ENCODE measurements around the gene CRYGN.
A peak's percentile ranks its signal among the peaks of the same experiment; 100 is the strongest.

The CRYGN gene

DNA sequence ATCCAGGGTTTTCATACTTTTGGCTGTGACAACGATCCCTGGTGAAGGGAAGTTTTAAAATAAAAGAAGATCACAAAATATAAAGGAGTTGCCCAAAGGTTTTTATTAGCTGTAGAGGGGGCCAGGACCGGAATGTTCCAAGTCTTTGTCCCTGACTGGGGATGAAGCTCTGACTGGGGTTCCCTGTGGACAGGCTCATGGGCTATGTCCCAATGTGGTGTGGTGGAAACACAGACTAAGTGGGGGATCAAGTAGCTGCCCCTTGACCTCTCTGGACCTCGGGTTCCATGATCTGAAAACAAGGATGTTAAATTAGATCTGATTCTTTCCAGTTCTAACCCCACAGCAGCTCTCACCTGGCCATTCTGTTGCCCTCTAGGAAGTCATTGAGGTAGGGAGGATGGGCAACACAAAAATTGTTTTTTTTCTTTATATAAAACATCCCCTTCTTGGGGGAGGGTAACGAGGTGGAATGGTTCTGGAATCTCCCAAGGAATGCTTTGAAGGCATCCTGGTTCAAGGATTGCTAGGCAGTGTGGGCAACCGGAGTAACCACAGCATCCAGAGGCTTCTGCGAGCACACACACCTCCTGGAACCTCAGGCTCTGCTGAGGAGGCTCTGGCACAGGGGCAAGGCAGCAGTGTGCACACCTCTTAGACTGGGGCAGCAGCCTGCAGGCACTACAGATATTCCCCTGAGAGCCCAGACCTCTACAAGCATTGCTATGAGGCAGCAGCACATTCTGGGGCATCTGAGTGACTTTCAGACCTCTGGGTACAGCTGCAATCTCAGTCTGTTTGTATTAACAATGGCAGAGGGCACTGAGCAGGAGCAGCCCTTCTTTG lies 21.4 kb upstream of the CRYGN start:
- Histone ChIP-seq H3K4me3 (ENCODE audit: low read depth in 1 of 5, low read length in 5 of 5) (peak overlapping the region in 1 of 5 donors; percentile 41), H3K9me3 (ENCODE audit: control insufficient read depth in 5 of 5, low read length in 5 of 5) (peaks cover 0 to 12% (median 8%) of the 10 kb centered on the region in 5 donors), H3K36me3 (ENCODE audit: control insufficient read depth in 5 of 5, insufficient read depth in 5 of 5, low read length in 5 of 5) (peaks cover 0 to 18% (median 17%) of the 10 kb centered on the region in 5 donors), H3K4me1 (ENCODE audit: control insufficient read depth in 5 of 5, insufficient read depth in 5 of 5, low read length in 5 of 5) (peaks cover 6 to 42% (median 30%) of the 10 kb centered on the region in 5 donors), H3K9ac (ENCODE audit: low read length in 5 of 5) (peak overlapping the region in 3 of 5 donors; percentile 8 to 65 (median 62)), H3K27ac (ENCODE audit: low read depth, low read length) (peak overlapping the region; percentile 90), H3K27me3 (ENCODE audit: control insufficient read depth in 5 of 5, insufficient read depth in 4 of 5, low read length in 5 of 5) (no peaks in the 10 kb centered on the region)

DNA sequence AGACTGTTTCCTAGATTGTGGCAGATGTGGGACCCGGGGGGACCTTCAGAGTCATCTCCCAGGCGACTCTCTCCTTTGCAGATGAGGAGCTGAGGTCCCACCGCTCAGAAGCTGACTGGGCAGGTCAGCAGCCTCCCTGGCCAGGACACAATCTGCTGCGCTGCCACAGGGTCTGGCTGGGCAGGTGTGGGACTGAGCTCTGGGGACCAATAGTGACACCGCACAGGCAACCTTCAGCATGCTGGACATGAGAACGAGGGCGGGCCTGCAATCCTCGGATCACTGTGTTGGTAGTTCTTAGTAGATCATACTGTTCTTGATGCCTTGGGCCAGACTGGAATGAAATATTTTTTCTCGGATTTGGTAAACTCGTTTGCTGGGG lies 20.5 kb upstream of the CRYGN start:
- peak overlapping the region; percentile 90 for H3K27ac ChIP-seq (ENCODE audit: low read depth, low read length)
- H3K36me3 ChIP-seq (ENCODE audit: control insufficient read depth in 5 of 5, insufficient read depth in 5 of 5, low read length in 5 of 5): peaks cover 0 to 11% (median 8%) of the 10 kb centered on the region in 5 donors
- H3K4me3 ChIP-seq (ENCODE audit: low read depth in 1 of 5, low read length in 5 of 5): peak overlapping the region; percentile 36 to 59 (median 46)
- H3K4me1 ChIP-seq (ENCODE audit: control insufficient read depth in 5 of 5, insufficient read depth in 5 of 5, low read length in 5 of 5): peaks cover 6 to 43% (median 30%) of the 10 kb centered on the region in 5 donors
- H3K9me3 ChIP-seq (ENCODE audit: control insufficient read depth in 5 of 5, low read length in 5 of 5): peaks cover 0 to 12% (median 8%) of the 10 kb centered on the region in 5 donors
- peak overlapping the region in 4 of 5 donors; percentile 8 to 65 (median 35) for H3K9ac ChIP-seq (ENCODE audit: low read length in 5 of 5)
- H3K27me3 ChIP-seq (ENCODE audit: control insufficient read depth in 5 of 5, insufficient read depth in 4 of 5, low read length in 5 of 5): no peaks in the 10 kb centered on the region

DNA sequence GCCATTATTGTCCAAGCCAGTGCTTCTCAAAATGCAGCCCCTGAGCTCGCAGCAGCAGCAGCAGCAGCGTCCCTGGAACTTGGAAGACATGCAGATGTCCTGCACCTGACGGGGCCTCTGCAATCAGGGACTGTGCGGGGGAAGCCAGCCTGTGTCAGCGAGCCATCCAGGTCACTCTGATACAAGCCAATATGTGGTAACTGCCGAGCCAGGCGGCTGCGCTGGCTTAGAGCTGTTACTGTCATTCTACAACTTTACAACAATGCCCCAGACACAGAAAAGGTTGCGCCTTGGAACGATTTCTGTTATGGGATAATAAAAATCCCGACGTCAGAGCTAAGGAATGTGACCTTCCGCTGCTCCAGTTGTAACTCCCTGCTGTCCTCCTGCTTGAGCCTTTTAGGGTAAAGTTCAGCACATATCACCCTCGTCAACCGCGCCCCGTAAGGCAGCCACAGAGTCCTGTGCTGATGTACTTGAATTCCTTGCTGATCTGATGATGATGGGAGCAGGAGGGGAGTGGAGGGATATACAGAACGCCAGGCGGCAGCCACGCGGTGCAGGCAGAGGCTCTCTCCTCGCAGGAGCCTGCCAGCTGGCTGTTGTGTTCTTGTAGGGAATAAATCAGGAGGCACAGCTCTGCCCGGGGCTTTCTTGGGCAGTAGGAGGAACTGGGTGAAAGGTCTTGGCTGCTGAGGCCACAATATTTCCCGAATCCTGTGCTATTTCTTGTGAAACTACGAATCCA lies 20.0 kb upstream of the CRYGN start:
- H3K4me1 ChIP-seq (ENCODE audit: control insufficient read depth in 5 of 5, insufficient read depth in 5 of 5, low read length in 5 of 5): peaks cover 6 to 43% (median 30%) of the 10 kb centered on the region in 5 donors
- peak overlapping the region; percentile 8 to 72 (median 64) for H3K9ac ChIP-seq (ENCODE audit: low read length in 5 of 5)
- peak overlapping the region; percentile 90 for H3K27ac ChIP-seq (ENCODE audit: low read depth, low read length)
- peaks cover 0 to 6% (median 4%) of the 10 kb centered on the region in 5 donors for H3K36me3 ChIP-seq (ENCODE audit: control insufficient read depth in 5 of 5, insufficient read depth in 5 of 5, low read length in 5 of 5)
- peaks cover 0 to 12% (median 8%) of the 10 kb centered on the region in 5 donors for H3K9me3 ChIP-seq (ENCODE audit: control insufficient read depth in 5 of 5, low read length in 5 of 5)
- H3K4me3 ChIP-seq (ENCODE audit: low read depth in 1 of 5, low read length in 5 of 5): peak overlapping the region; percentile 10 to 59 (median 46)
- H3K27me3 ChIP-seq (ENCODE audit: control insufficient read depth in 5 of 5, insufficient read depth in 4 of 5, low read length in 5 of 5): no peaks in the 10 kb centered on the region

DNA sequence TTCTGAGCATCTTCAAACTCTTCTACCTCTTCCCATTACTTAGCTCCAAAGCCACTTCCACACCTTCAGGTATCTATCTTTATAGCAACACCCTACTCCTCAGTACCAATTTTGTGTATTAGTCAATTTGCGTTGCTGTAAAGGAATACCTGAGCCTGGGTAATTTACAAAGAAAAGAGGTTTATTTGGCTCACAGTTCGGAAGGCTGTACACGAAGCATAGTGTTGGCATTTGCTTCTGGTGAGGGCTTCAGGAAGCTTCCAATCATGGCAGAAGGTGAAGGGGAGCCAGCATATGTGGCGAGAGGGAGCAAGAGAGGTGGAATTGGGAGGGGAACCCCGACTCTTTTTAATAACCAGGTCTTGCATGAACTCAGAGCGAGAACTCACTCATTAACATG lies 17.6 kb upstream of the CRYGN start:
- Histone ChIP-seq H3K36me3 (ENCODE audit: control insufficient read depth in 5 of 5, insufficient read depth in 5 of 5, low read length in 5 of 5) (no peaks in the 10 kb centered on the region), H3K27me3 (ENCODE audit: control insufficient read depth in 5 of 5, insufficient read depth in 4 of 5, low read length in 5 of 5) (no peaks in the 10 kb centered on the region), H3K4me3 (ENCODE audit: low read depth in 1 of 5, low read length in 5 of 5) (no peak overlapping the region), H3K9me3 (ENCODE audit: control insufficient read depth in 5 of 5, low read length in 5 of 5) (peaks cover 0 to 5% (median 2%) of the 10 kb centered on the region in 5 donors), H3K27ac (ENCODE audit: low read depth, low read length) (no peak overlapping the region), H3K4me1 (ENCODE audit: control insufficient read depth in 5 of 5, insufficient read depth in 5 of 5, low read length in 5 of 5) (peaks cover 6 to 43% (median 30%) of the 10 kb centered on the region in 5 donors), H3K9ac (ENCODE audit: low read length in 5 of 5) (no peak overlapping the region)

DNA sequence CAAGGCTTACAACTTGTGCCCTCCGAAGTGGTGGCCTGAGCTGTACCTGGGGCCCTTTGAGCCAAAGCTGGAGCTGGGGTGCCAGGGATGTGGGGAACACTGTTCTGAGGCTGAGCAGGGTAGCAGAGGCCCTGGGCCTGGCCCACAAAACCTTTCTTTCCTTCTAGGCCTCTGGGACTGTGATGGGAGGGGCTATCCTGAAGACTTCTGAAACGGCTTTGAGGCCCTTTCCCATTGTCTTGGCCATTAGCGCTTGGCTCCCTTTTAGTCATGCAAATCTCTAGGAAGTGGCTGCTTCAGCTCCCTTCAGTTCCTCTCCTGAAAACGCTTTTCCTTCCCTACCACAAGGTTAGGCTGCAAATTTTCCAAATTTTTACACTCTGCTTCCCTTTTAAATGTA lies 16.8 kb upstream of the CRYGN start:
- no peak overlapping the region for H3K9ac ChIP-seq (ENCODE audit: low read length in 5 of 5)
- H3K4me3 ChIP-seq (ENCODE audit: low read depth in 1 of 5, low read length in 5 of 5): no peak overlapping the region
- no peaks in the 10 kb centered on the region for H3K9me3 ChIP-seq (ENCODE audit: control insufficient read depth in 5 of 5, low read length in 5 of 5)
- H3K27me3 ChIP-seq (ENCODE audit: control insufficient read depth in 5 of 5, insufficient read depth in 4 of 5, low read length in 5 of 5): no peaks in the 10 kb centered on the region
- H3K27ac ChIP-seq (ENCODE audit: low read depth, low read length): no peak overlapping the region
- H3K4me1 ChIP-seq (ENCODE audit: control insufficient read depth in 5 of 5, insufficient read depth in 5 of 5, low read length in 5 of 5): peaks cover 6 to 39% (median 28%) of the 10 kb centered on the region in 5 donors
- H3K36me3 ChIP-seq (ENCODE audit: control insufficient read depth in 5 of 5, insufficient read depth in 5 of 5, low read length in 5 of 5): no peaks in the 10 kb centered on the region

DNA sequence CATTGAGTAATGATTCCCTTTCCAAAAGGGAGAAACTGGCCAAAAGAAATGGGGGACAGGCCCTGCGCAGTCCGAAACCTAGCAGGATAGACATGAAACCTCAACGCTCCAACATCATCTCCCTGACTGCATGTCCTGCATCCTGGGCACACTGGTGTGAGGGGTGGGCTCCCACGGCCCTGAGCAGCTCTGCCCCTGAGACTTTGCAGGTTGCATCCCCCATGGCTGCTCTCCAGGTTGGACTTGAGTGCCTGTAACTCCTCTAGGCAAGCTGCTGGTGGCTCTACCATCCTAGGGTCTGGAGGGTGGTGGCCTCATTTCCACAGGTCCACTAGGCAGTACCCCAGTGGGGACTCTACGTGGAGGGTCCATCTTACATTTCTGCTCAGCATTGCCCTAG lies 16.3 kb upstream of the CRYGN start:
- Histone ChIP-seq H3K4me1 (ENCODE audit: control insufficient read depth in 5 of 5, insufficient read depth in 5 of 5, low read length in 5 of 5) (peaks cover 6 to 34% (median 23%) of the 10 kb centered on the region in 5 donors), H3K36me3 (ENCODE audit: control insufficient read depth in 5 of 5, insufficient read depth in 5 of 5, low read length in 5 of 5) (no peaks in the 10 kb centered on the region), H3K9me3 (ENCODE audit: control insufficient read depth in 5 of 5, low read length in 5 of 5) (no peaks in the 10 kb centered on the region), H3K4me3 (ENCODE audit: low read depth in 1 of 5, low read length in 5 of 5) (no peak overlapping the region), H3K27ac (ENCODE audit: low read depth, low read length) (no peak overlapping the region), H3K27me3 (ENCODE audit: control insufficient read depth in 5 of 5, insufficient read depth in 4 of 5, low read length in 5 of 5) (no peaks in the 10 kb centered on the region), H3K9ac (ENCODE audit: low read length in 5 of 5) (no peak overlapping the region)

DNA sequence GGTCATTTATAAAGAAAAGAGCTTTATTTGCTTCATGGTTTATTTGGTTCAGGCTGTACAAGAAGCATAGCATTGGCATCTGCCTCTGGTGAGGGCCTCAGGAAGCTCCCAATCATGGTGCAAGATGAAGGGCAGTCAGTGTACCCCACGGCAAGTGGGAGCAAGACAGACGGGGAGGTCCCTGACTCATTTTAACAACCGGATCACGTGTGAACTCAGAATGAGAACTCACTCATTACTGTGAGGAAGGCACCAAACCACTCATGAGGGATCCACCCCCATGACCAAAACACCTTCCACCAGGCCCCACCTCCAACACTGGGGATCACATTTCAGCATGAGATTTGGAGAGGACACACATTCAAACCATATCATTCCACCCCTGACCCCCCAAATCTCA lies 15.7 kb upstream of the CRYGN start:
- Histone ChIP-seq H3K4me3 (ENCODE audit: low read depth in 1 of 5, low read length in 5 of 5) (no peak overlapping the region), H3K4me1 (ENCODE audit: control insufficient read depth in 5 of 5, insufficient read depth in 5 of 5, low read length in 5 of 5) (peaks cover 4 to 28% (median 18%) of the 10 kb centered on the region in 5 donors), H3K9me3 (ENCODE audit: control insufficient read depth in 5 of 5, low read length in 5 of 5) (no peaks in the 10 kb centered on the region), H3K27me3 (ENCODE audit: control insufficient read depth in 5 of 5, insufficient read depth in 4 of 5, low read length in 5 of 5) (no peaks in the 10 kb centered on the region), H3K27ac (ENCODE audit: low read depth, low read length) (no peak overlapping the region), H3K36me3 (ENCODE audit: control insufficient read depth in 5 of 5, insufficient read depth in 5 of 5, low read length in 5 of 5) (no peaks in the 10 kb centered on the region), H3K9ac (ENCODE audit: low read length in 5 of 5) (no peak overlapping the region)

DNA sequence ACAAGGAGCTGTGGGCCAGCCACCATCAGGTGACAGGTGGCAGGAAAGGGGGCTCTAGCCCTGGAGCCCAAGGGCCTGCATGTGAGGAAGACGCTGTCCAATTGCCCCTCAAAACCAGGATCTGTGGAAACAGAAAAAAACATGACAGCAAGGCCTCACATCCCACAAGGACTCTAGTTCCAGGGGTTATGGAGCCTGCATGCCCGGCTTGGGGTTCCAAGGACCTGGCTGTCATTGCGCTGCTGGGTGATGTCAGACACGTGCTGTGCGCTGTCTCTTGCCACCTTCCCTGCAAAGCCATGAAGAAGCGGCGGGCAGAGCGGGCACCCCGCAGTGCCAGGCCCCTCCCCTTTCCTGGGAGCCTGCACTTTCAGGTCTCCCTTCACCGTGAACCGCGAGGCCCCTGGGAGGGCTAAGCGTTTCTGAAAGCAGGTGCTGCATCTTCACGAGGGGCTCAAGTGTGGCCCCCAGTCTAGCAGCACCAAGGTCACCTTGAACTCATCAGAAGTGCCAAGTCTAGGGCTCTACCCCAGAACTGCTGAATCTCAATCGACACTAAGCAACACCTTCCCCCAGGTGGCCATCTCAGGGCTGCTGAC lies 15.1 kb upstream of the CRYGN start:
- H3K9ac ChIP-seq (ENCODE audit: low read length in 5 of 5): no peak overlapping the region
- H3K4me3 ChIP-seq (ENCODE audit: low read depth in 1 of 5, low read length in 5 of 5): no peak overlapping the region
- no peaks in the 10 kb centered on the region for H3K9me3 ChIP-seq (ENCODE audit: control insufficient read depth in 5 of 5, low read length in 5 of 5)
- H3K36me3 ChIP-seq (ENCODE audit: control insufficient read depth in 5 of 5, insufficient read depth in 5 of 5, low read length in 5 of 5): no peaks in the 10 kb centered on the region
- peaks cover 2 to 21% (median 11%) of the 10 kb centered on the region in 5 donors for H3K4me1 ChIP-seq (ENCODE audit: control insufficient read depth in 5 of 5, insufficient read depth in 5 of 5, low read length in 5 of 5)
- H3K27ac ChIP-seq (ENCODE audit: low read depth, low read length): no peak overlapping the region
- H3K27me3 ChIP-seq (ENCODE audit: control insufficient read depth in 5 of 5, insufficient read depth in 4 of 5, low read length in 5 of 5): no peaks in the 10 kb centered on the region

DNA sequence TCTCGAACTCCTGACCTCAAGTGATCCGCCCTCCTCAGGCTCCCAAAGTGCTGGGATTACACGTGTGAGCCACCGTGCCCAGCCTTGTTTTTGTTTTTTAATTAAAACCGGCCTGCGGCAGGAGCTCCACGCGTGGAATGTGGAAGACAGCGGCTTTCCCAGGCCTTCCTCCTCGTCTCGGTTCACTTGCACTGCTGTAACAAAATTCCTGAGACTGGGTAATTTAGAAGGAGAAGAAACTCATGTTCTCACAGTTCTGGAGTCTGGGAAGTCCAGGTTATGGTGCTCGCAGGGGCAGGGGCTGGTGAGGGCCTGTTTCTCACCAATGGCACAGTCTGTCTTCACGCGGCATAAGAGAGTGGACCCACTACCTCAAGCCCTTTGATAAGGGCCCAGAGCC lies 14.4 kb upstream of the CRYGN start:
- Histone ChIP-seq H3K27ac (ENCODE audit: low read depth, low read length) (no peak overlapping the region), H3K27me3 (ENCODE audit: control insufficient read depth in 5 of 5, insufficient read depth in 4 of 5, low read length in 5 of 5) (no peaks in the 10 kb centered on the region), H3K9me3 (ENCODE audit: control insufficient read depth in 5 of 5, low read length in 5 of 5) (no peaks in the 10 kb centered on the region), H3K9ac (ENCODE audit: low read length in 5 of 5) (no peak overlapping the region), H3K4me1 (ENCODE audit: control insufficient read depth in 5 of 5, insufficient read depth in 5 of 5, low read length in 5 of 5) (peaks cover 0 to 14% (median 4%) of the 10 kb centered on the region in 5 donors), H3K36me3 (ENCODE audit: control insufficient read depth in 5 of 5, insufficient read depth in 5 of 5, low read length in 5 of 5) (no peaks in the 10 kb centered on the region), H3K4me3 (ENCODE audit: low read depth in 1 of 5, low read length in 5 of 5) (no peak overlapping the region)
